Stimulated activated naive CD8-positive, alpha-beta T cell treated with anti-CD3 and anti-CD28 coated beads, Interleukin-15, Interleukin-2, amounts not matched to agents 100 U/mL and 50 U/mL, for 24 hours (primary cell): ENCODE results near the gene TNFRSF4.

Experiments used
- ATAC-seq: fragments of 150-1000 bp; cut with Tn5 transposase; one replicate; pipeline ENCODE4 v1.10.0; 2021
- DNase-seq: peaks from one replicate; pipeline ENCODE4 v3.0.0; 2021

Gene TNFRSF4

GRCh38 chr1:1245178-1245816 is 31.3 kb upstream of the TNFRSF4 start:
- ATAC-seq, result no peak
- no peak for DNase-seq

DNA sequence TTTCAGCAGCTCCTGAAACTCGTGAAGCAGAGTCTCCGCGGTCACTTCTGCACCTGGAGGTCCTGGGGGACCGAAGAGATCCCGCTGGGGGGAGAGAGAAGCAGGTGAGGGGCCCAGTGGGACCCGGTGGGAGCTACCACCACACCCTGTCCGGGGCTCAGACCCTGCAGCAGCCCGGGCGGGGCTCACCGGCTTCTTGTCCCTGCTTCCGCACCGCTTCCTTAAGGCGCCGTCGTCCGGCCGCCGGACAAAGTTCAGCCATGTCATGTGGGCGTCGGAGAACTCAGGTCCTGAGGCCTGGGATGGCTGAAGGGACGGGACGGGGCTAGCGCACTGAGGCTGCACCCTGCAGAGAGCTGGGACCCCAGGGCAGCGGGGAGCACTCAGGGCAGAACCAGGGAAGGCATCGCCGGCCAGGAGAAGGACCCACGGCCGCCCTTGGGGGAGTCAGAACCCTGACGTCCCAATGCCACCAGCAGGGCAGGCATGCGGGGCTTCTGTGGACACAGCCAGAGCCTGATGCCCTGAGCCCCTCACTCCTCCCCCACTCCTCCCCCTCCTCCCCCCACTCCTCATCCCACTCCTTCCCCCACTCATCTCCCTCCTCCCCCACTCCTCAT is 30.3 kb upstream of the TNFRSF4 start:
- ATAC-seq (no peak), DNase-seq (no peak)

DNA sequence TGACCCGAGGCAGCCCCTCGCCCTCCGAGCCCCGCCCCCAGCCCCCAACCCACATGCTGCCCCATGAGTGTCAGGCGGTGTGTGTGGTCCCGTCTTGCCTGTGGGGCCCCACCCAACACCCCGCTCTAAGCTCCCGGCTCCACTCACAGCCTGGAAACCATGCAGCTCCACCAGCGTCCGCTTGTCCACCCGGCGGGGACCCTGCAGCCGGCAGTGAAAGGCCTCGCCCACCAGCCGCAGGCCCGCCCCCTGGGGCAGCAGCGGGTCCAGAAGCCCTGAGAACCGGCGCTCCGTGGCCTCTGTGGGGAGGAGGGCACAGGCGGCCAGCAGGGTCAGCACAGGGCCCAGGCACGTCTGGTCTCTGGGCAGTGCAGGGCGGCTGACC is 29.8 kb upstream of the TNFRSF4 start:
- ATAC-seq (no peak), DNase-seq (no peak)

DNA sequence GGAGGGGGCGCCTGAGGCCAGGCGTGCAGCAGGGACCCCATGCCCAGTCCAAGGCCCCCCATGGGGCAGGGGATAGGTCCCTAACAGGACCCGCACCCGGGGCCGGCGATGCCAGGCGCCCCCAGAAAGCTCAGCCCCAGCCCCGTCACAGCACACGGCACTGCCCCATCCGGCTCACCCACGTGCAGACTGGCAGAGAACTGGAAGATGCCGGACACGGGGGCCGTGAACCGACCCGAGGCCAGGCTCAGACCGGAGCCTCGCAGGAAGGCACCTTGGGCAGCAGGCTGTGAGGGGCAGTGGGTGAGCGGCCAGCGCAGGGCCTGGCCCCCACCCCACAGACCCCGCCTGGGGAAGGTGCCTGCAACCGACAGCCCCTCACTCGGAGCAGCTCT is 29.3 kb upstream of the TNFRSF4 start:
- ATAC-seq, result no peak
- no peak for DNase-seq

GRCh38 chr1:1242461-1243265 is 28.7 kb upstream of the TNFRSF4 start:
- DNase-seq (no peak), ATAC-seq (no peak)

DNA sequence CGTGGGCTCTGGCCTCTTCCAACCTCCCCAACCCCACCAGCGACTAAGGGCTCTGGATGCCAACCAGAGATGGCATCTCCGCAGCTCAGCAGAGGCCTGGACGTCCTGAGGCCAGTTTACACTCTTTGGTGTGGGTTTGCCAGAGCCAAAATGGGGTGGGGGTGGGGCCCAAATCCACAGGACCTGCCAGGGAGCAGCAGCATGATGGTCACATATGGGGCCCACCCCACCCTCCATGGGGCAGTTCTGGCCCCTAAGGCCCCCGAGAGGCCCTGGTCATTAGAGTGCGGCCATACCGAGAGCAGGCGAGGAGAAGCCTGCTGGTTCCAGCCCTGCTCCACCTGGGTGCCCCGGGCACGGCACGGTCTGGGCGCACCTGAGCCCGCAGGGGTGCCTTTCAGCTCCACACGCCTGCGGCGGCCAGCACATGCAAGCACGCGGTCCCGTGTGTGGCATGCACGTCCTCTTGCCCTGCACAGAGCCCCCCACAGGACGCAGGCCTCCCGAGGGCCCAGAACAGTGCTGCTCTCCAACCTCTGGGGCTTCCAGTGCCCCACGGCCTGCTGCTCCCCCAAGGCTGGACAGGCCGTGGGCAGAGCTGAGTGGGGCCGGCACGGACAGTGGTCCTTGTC is 27.8 kb upstream of the TNFRSF4 start:
- DNase-seq (no peak), ATAC-seq (no peak)

DNA sequence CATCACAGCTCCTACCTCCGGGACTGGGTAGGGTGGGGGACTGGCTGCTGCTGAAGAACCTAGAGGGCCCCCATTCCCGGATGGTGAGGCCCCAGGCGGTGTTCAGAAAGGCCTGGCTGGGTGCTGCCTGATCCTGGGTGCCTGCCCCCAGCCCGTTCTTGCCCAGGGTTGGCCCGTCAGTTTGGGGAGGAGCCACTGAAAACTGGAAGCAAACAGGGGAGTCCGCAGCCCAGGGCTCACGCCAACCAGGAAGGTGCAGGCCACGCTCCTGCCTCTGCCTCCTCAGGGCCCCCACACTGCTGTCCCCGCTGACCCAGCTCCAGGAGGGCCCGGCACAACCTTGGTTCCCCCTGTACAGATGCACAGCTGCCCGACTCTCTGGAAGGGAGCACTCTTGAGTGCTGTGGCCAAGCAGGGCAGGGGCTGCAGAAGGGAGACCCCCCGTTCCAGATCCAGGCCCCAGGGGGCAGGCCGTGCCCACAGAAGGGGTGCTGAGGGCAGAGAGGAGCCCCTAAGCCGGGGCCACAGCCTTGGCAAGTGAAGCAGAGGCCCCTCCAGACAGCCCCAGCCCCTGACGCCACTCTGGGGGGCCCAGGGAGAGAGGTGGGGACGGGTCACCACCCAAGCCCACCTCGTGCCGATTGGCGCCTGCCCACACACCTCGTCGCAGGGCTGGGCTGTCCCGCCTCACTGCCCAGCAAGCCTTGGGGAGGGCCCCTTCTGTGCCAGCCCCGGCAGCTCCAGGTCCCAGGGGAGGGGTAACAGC is 27.1 kb upstream of the TNFRSF4 start:
- ATAC-seq (no peak), DNase-seq (no peak)

DNA sequence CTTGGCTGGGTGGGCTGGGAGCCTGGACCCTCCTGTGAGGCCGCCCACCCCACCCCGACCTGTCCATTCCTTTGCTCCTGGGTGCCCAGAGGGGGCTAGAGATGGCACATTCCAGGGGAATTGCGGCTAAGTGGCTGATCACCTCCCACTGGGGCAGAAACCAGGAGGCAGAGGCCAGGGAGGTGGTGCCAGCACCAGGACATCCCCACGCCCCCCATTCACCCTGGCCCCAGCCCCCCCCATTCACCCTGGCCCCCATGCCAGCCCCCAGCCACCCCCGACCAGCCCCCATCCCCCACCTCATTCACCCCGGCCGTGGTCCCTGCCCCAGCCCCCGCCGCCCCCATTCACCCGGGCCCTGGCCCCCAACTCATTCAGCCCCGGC is 26.4 kb upstream of the TNFRSF4 start:
- DNase-seq (no peak), ATAC-seq (no peak)

- no peak for ATAC-seq
- no peak for DNase-seq
Observed at GRCh38 chr1:1239614-1240347, 25.8 kb upstream of the TNFRSF4 start.

GRCh38 chr1:1239227-1239613 is 25.3 kb upstream of the TNFRSF4 start:
- DNase-seq, result no peak

GRCh38 chr1:1238702-1239178 is 24.8 kb upstream of the TNFRSF4 start:
- ATAC-seq, result no peak

More at GRCh38 chr1:1239227-1239613, 25.3 kb upstream of the TNFRSF4 start:
- no peak for ATAC-seq

DNA sequence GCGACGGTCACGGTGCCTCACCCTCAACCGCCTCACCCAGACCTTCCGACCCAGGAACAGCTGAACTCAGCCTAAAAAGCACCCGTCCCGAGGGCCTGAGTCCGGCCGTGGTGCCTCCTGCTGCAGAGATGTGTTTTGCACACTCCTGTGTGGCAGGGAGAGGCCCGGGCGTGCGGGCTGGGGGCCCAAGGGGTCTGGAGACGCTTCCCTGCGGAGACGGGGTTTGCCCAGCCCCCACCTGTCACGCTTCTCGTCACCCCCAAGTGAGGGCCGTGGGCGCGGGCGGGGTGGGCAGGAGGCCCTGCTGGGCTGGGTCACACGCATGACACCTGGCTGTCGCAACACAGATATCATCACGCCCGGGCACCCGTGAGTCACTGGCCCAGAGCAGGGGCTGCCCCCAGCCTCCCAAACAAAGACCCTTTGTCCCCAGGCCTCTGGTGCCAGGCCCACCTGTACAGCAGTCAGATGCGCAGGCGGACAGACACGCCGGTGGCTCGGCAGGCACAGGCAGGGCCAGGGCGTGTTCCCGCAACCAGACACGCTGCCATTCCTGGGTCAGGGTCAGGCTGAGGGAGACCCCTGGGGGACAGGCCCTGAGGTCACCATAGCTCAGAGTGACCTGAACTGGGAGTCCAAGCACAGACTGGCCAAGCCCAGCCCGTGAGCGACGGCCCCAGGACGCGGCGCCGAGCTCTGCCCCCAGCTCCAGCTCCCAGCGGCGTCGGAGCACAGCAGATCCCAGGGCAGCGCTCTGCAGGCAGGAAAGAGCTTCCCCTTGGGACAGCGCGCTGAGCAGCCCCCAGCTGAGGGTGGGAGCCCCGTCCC is 24.1 kb upstream of the TNFRSF4 start:
- ATAC-seq (peak; percentile 6), DNase-seq (no peak)

More at GRCh38 chr1:1238702-1239178, 24.8 kb upstream of the TNFRSF4 start:
- DNase-seq, result no peak

GRCh38 chr1:1236945-1237873 is 23.3 kb upstream of the TNFRSF4 start:
- DNase-seq (no peak), ATAC-seq (no peak)

- no peak for DNase-seq
- no peak for ATAC-seq
Observed at GRCh38 chr1:1236176-1236763, 22.3 kb upstream of the TNFRSF4 start.

DNA sequence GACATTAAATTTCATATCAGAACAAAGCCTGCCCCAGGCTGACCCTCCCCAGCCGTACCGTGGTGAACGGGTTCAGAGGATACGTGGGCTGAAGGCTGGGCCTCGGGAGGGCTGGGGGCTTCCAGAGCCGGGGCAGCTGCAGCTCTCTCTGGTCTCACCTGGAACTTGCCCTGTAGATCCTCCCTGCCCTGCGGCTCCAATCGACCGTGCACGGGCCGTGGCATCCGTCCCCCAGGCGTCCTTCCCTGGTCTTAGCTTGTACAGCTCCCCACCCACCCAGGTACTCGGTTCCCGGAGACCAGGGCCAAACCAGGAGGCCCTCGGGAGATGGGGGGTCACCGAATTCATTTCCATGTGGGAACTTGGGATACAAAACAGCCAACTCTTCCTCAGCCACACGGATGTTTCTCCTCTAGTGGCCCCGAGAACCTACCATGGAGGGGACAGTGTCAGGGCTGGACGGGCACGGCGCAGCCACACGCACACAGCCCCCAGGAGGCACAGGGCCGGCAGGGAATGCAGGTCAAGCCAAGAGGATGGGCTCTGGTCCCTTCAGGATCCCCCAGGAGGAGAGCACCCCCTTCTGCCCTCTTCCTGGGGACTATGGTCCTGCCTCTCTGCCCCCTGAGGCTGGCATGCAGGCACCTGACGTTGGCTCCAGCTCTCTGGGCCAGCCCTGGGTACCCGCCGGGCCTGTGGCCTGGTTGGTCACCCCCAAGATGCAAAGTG is 21.2 kb upstream of the TNFRSF4 start:
- DNase-seq, result no peak
- no peak for ATAC-seq

DNA sequence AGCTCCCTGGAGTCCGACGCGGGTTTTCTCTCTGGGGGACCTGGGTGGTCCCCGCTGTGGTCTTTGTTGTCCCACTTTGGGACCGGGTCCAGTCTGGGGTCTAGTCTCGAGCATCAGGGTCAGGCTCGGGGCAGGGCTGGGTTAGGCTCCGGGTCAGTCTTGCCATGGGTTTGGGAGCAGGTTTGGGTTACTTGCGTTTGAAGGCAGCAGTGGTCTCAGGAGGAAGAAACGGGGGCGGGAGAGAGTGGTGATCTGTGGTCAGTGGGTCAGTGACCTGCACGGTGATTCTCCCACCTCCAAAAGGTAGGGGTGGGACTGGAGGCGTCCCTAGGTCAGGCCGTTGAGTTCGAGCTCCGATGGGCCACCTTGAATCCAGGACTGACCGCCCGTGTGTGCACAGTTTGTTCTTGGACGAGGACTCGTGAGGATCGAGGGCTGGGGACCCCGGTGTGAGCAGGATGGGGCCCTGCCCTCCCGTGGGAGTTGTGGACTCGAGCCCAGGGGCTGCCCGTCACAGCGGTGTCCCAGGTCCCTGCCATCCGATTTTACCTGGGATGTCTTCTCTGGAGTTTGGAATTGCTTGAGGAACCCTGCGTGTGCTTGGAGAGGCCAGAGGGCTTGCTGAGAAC is 20.3 kb upstream of the TNFRSF4 start:
- no peak for ATAC-seq
- DNase-seq, result no peak

GRCh38 chr1:1233567-1233892 is 19.6 kb upstream of the TNFRSF4 start:
- DNase-seq, result no peak
- ATAC-seq, result no peak
